Endothelial cell of umbilical vein (primary cell): ENCODE measurements around the gene UCP3. TPM values are rescaled to one million over a fixed set of nuclear protein-coding genes. Genes with fewer than 3 reads are reported as not detected.

Experiments used
- BruUV-seq: library from RNA; stranded (reverse); fragments of 400-500 nt; replicated peaks from 2 replicates; lab custom pipeline; 2021; lab: Mats Ljungman, UMichigan
- CTCF ChIA-PET: fragments of 300-600, 350-600 bp; sonication (Branson Sonifier 250); formaldehyde crosslinking; loops from one replicate; lab custom pipeline; 2021; ENCODE audit warnings: antibody characterized with exemption, inconsistent platforms; lab: Charles Lee
- POLR2A ChIA-PET: fragments of 300-600, 350-600 bp; sonication (Branson Sonifier 250); formaldehyde crosslinking; loops from one replicate; lab custom pipeline; 2021; ENCODE audit warnings: antibody characterized with exemption, inconsistent platforms; lab: Charles Lee
- DNase-seq: peaks from one replicate; pipeline ENCODE4 v3.0.0-alpha.2; 2011; ENCODE audit warnings: low read depth, low spot score
- FAIRE-seq: peaks from 2 replicates; lab custom pipeline; 2011; peaks lifted over from hg19 to GRCh38; lab: Jason Lieb, UNC
- H2AFZ ChIP-seq: 2 replicates; pipeline ENCODE4 v1.6.0; 2012; ENCODE audit warnings: low read depth, low read length, control low read depth, inconsistent platforms
- H3K27ac ChIP-seq: 2 replicates; pipeline ENCODE4 v1.5.1; 2011; ENCODE audit warnings: low read depth, mild to moderate bottlenecking, control low read depth, low read length, moderate library complexity; ENCODE audit not compliant: insufficient read depth
- H3K27me3 ChIP-seq, 2 experiments: 2 replicates each; pipeline versions ENCODE4 v1.6.0 to v1.6.1; 2011; ENCODE audit warnings: low read length in 2 of 2, mixed read lengths in 1 of 2; ENCODE audit not compliant: control insufficient read depth in 2 of 2, insufficient read depth in 2 of 2
- H3K36me3 ChIP-seq, 2 experiments: 2 replicates in 1 of 2; 3 replicates in 1 of 2; pipeline ENCODE4 v1.5.1; 2011; ENCODE audit warnings: low read length in 2 of 2, mild to moderate bottlenecking in 1 of 2, moderate library complexity in 1 of 2; ENCODE audit not compliant: control insufficient read depth in 2 of 2, insufficient read depth in 2 of 2; ENCODE audit errors: extremely low read depth in 1 of 2
- H3K4me1 ChIP-seq: 3 replicates; pipeline ENCODE4 v1.5.1; 2011; ENCODE audit warnings: mild to moderate bottlenecking, low read length; ENCODE audit not compliant: control insufficient read depth, insufficient read depth; ENCODE audit errors: extremely low read depth
- H3K4me2 ChIP-seq: 2 replicates; pipeline ENCODE4 v1.6.1; 2011; ENCODE audit warnings: low read length, control low read depth, mixed read lengths; ENCODE audit not compliant: insufficient read depth
- H3K4me3 ChIP-seq, 3 experiments: fragments of 200-600 bp in 1 of 3; sonication (generic), shearing (Covaris generic) in 1 of 3; replicated peaks in 1 of 3; 2 replicates each; pipeline ENCODE4 v1.5.1; 2011 to 2016; ENCODE audit warnings: control low read depth in 3 of 3, low read length in 3 of 3, mild to moderate bottlenecking in 2 of 3, inconsistent platforms in 1 of 3, low read depth in 1 of 3, moderate library complexity in 1 of 3; ENCODE audit not compliant: insufficient read depth in 1 of 3
- H3K79me2 ChIP-seq: 2 replicates; pipeline ENCODE4 v1.6.0; 2012; ENCODE audit warnings: low read length, inconsistent platforms; ENCODE audit not compliant: control insufficient read depth, insufficient read depth
- H3K9ac ChIP-seq: replicated peaks from 2 replicates; pipeline ENCODE3; 2011; ENCODE audit warnings: low read length, control low read depth; ENCODE audit not compliant: insufficient read depth; ENCODE audit errors: extremely low read depth
- H3K9me1 ChIP-seq: replicated peaks from 3 replicates; pipeline ENCODE4 v1.6.0; 2011; ENCODE audit warnings: mild to moderate bottlenecking, low read length; ENCODE audit not compliant: control insufficient read depth, insufficient read depth; ENCODE audit errors: extremely low read depth
- H3K9me3 ChIP-seq: replicated peaks from 2 replicates; pipeline ENCODE4 v1.5.1; 2012; ENCODE audit warnings: low read length, inconsistent platforms; ENCODE audit not compliant: control insufficient read depth, insufficient read depth
- H4K20me1 ChIP-seq: replicated peaks from 2 replicates; pipeline ENCODE3; 2011; ENCODE audit warnings: mild to moderate bottlenecking, low read length; ENCODE audit not compliant: control insufficient read depth, insufficient read depth; ENCODE audit errors: extremely low read depth
- CTCF ChIP-seq, 2 donors: IDR thresholded peaks; 1 replicate in 1 of 2; 2 replicates in 1 of 2; pipeline ENCODE4 v1.5.1; 2011; ENCODE audit warnings: low read length in 2 of 2, mild to moderate bottlenecking in 2 of 2, moderate library complexity in 2 of 2, control low read depth in 1 of 2, inconsistent platforms in 1 of 2, low read depth in 1 of 2; ENCODE audit not compliant: insufficient read depth in 1 of 2; ENCODE audit errors: extremely low read depth in 1 of 2
- EZH2 ChIP-seq: IDR thresholded peaks from 2 replicates; pipeline ENCODE4 v1.6.1; 2012; ENCODE audit warnings: borderline replicate concordance, low read depth, mild to moderate bottlenecking, moderate library complexity, low read length, inconsistent platforms; ENCODE audit not compliant: severe bottlenecking
- FOS ChIP-seq: IDR thresholded peaks from 2 replicates; pipeline ENCODE4 v1.6.1; 2011; ENCODE audit warnings: mild to moderate bottlenecking, low read length, moderate library complexity, borderline replicate concordance; ENCODE audit not compliant: insufficient read depth
- GATA2 ChIP-seq: IDR thresholded peaks from 2 replicates; pipeline ENCODE4 v1.7.0; 2011; ENCODE audit warnings: low read depth, mild to moderate bottlenecking, moderate library complexity, mixed read lengths, low read length; ENCODE audit not compliant: insufficient read length, insufficient read depth
- JUN ChIP-seq: IDR thresholded peaks from 2 replicates; pipeline ENCODE4 v1.6.1; 2011; ENCODE audit warnings: borderline replicate concordance, low read depth; ENCODE audit not compliant: insufficient read length, insufficient read depth
- MAX ChIP-seq: IDR thresholded peaks from 2 replicates; pipeline ENCODE4 v1.6.1; 2011; ENCODE audit not compliant: insufficient read depth, insufficient read length
- MYC ChIP-seq: IDR thresholded peaks from one replicate; pipeline ENCODE4 v1.6.1; 2011; ENCODE audit warnings: mild to moderate bottlenecking, low read depth, low read length
- POLR2A ChIP-seq: IDR thresholded peaks from 2 replicates; pipeline ENCODE4 v1.6.1; 2012; ENCODE audit warnings: low read depth, mild to moderate bottlenecking, control low read depth, low read length
- POLR2AphosphoS5 ChIP-seq: IDR thresholded peaks from 2 replicates; pipeline ENCODE4 v1.6.1; 2012; ENCODE audit warnings: low read depth, mild to moderate bottlenecking, control low read depth, low read length, moderate library complexity; ENCODE audit not compliant: insufficient read depth
- dilution Hi-C: fragments of 300-500 bp; cut with MboI; formaldehyde crosslinking; loops from one replicate; pipeline ENCODE4 v1.15.0; 2019; ENCODE audit warnings: low sequenced_read_pairs; ENCODE audit not compliant: extremely low pct_ligation_motif_present
- intact Hi-C: fragments of 100-400 bp; cut with micrococcal nuclease; formaldehyde crosslinking; loops from one replicate; pipeline ENCODE4 v1.10.0; 2022
- polyA plus RNA-seq, 4 experiments: library from polyadenylated mRNA; depleted of rRNA in 3 of 4; stranded (reverse) in 3 of 4; unstranded in 1 of 4; fragments of >200 nt; gene quantifications; 2 replicates each; pipeline versions ENCODE4 v1.2.1 to v1.2.3, GENCODE V29; 2011 to 2012; ENCODE audit warnings: missing spikeins in 1 of 4
- total RNA-seq: library from RNA; stranded (reverse); gene quantifications from 2 replicates; pipeline ENCODE4 v1.2.3, GENCODE V29; 2021

The UCP3 gene
- total and polyA plus RNA-seq, 2 donors (not counting 3 experiments of a cell fraction or from before 2014, with no cell fraction given) = 1.1 to 1.4 TPM

DNA sequence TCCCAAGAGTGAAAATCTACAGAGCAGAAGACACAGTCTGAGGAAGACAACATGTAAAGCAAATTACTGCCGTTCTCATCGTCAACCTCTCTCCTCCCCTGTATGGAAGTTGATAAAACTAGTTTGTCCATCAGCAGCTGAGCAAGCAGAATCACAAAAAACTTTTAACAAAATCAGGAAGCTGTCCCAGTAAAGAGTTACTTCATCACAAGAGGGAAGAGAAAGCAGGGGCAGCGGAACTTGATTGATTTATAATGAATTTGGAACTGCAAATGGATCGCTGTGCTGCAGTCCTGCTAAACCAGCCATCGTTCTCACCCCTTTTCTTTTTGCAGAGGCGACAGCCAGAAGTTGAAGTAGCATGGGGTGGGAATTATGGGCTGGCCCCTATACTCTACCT lies 13.7 kb upstream of the UCP3 start:
- peaks cover 22% of the 10 kb centered on the region for H3K4me1 ChIP-seq
- H3K4me3 ChIP-seq = no peak overlapping the region
- H3K9ac ChIP-seq = no peak overlapping the region
- dilution Hi-C loops = no loop called here
- no peaks in the 10 kb centered on the region for H3K36me3 ChIP-seq
- no peaks in the 10 kb centered on the region for H3K9me1 ChIP-seq
- no peaks in the 10 kb centered on the region for H4K20me1 ChIP-seq
- DNase-seq = no peak
- H3K4me2 ChIP-seq = no peak overlapping the region
- TF ChIP-seq MYC (no peak), JUN (no peak), GATA2 (no peak), CTCF (IDR thresholded peaks at IDR 0.05; ENCODE audit: extremely low read depth in 1 of 2, insufficient read depth in 1 of 2, low read depth in 1 of 2, low read length in 2 of 2) (no peak), MAX (no peak), FOS (no peak), POLR2A (no peak), EZH2 (no peak), POLR2AphosphoS5 (no peak)
- no TSS peak for BruUV-seq
- CTCF ChIA-PET = no interaction called here
- no peak overlapping the region for H2AFZ ChIP-seq
- intact Hi-C loops = no loop called here
- no peak for FAIRE-seq
- H3K27me3 ChIP-seq = no peaks in the 10 kb centered on the region
- no peaks in the 10 kb centered on the region for H3K79me2 ChIP-seq
- POLR2A ChIA-PET = no interaction called here
- H3K9me3 ChIP-seq = no peaks in the 10 kb centered on the region
- no peak overlapping the region for H3K27ac ChIP-seq
